GM19467 (cell line): ENCODE data around the gene SASH3.
"Not testable (repeated sequence)": the region's sequence is repeated elsewhere in the genome, so short reads cannot be mapped to it uniquely, and the experiment has no call there.

Source experiments
- ATAC-seq: cut with Tn5 transposase; IDR thresholded peaks from one replicate; pipeline ENCODE4 v1.9.1; 2021; ENCODE audit warnings: mild to moderate bottlenecking, moderate library complexity; ENCODE audit not compliant: unreplicated experiment

SASH3 gene

DNA sequence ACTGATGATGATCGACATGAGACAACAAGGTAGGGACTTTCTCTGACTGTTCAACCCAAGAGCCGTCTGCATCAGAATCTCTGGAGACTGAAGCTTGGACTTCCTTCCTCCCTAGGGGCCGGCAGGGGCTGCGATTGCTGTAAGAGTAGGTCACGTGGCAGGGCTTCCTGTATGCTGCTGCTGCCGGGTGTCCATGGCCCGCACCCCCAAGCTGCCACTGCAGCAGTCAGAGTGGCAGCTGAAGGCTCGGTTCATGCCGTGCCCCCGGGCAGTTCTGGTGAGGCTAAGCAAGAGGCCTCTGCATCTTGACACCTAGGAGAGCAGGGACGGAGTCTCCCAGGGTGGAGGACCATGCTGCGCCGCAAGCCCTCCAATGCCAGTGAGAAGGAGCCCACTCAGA lies at the start of gene SASH3:
Gene SASH3, plus strand, starts transcription at position 203 of the 400 bp plus-strand sequence. Its CDS starts 149 bp downstream, at position 352.
- peak; percentile 28 for ATAC-seq

GRCh38 chrX:129731228-129731627 lies 48.5 kb upstream of the SASH3 start:
- no peak for ATAC-seq

DNA sequence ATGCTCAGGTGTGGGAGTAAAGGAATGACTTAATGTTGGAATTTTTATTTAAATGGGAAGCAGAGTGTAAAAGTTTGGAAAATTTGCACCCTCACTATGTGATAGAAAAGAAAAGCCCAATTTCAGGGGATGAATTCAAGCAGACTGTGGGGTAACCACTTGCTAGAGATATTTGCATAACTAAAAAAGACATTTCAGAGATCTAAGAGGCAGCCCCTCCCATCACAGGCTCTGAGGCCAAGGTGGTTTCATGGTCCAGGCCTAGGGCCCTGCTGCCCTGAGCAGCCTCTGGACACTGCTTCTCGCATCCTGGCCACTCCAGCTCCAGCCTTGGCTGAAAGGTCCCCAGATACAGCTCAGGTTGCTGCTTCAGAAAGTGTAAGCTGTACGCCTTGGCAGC lies 46.9 kb upstream of the SASH3 start:
- no peak for ATAC-seq

GRCh38 chrX:129733335-129733734 lies 46.4 kb upstream of the SASH3 start:
- no peak for ATAC-seq

DNA sequence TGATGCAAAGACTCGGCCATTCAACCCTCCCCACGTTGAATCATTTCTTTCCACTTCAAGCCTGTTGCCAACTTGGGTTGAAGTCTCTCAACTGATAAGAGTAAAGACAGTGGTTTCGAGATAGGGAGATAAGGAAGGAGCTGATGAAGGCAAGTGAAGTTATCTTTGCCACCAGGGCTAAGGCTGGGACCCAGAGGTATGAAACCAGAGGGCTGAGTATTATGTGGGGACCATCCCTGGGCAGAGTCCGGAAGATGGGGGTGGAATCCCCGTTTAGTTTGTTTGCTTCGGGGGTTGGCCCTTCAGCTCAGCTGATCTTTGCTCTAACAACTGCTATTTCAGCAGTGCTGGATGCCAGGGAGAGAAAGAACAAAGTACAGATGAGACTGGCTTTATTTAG lies 43.3 kb upstream of the SASH3 start:
- ATAC-seq: no peak

DNA sequence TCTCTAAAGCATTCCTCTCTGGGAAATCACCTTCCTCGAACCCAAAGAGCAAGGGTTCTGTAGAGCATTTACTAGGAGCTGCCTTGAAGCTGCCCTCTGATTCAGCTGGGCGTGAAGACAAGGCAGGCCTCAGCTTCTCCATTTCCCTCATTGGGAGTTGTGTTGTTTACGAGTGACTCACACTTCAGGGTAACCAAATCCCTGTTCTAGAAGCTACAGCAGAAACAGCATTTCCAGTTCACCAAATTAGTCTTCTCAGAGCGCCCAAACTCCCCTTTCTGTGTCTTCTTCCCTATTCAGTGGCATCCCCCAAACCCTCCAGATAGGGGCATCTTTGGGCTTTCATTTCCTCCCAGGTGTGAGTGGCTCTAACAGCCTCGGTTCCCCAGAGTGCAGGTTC lies 41.8 kb upstream of the SASH3 start:
- no peak for ATAC-seq

DNA sequence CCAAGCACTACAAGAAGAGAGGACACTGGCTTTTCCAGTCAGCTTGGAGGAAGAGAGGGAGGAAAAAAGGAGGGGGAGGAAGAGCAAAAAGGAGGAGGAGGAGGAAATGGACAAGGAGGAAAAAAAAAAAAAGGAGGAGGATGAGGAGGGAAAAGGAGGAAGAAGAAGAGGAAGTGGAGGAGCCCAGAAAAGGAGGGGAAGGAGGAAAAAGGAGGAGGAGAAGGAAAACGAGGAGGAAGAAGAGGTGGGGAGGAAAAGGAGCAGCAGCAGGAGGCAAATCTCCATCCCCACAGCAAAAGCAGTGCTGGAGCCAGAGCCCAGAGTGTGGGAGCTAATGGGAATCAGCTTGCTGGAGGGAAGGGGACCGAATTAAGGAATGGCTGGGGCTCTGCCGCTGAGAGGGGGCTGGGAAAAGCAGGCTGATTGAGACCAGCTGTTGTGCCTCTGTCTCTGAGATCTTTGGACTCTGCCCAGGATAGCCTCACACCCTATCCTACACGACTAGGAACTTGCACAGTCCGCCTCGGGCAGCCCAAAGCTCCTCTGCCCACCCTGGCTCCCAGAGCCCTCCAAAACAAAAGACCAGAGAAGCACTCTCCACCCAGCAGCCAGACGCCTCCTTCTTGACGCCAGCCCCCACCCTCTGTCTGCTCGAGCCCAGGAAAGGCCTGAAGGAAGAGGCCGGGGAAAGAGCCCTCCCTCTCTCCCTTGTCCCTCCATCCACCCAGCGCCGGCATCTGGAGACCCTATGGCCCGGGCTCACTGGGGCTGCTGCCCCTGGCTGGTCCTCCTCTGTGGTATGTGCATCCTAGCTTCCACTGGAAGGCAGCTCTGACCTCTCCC lies 41.1 kb upstream of the SASH3 start, which contains the start of gene XPNPEP2:
Gene XPNPEP2, plus strand, starts transcription at position 514 of the 843 bp plus-strand sequence. Its CDS starts 235 bp downstream, at position 749.
- ATAC-seq: no peak

DNA sequence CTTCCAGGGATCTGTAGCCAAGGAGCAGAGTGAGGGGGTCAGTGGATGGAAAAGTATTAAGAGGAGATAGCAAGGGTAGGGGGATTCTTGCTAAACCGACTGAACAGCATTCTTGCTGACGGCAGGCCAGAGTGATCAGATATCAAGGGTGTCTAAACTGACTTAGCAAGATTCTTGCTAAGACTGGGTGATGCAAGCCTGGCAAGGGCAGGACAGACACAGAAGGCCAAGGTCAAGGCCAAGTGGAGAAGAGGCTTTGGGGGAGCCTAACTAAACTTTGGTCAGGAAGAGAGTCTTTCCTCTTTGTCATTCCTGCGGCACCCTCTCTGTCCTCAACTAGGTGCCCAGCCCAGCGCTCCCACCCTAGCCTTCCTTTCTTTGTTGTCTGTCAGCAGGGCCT lies 40.2 kb upstream of the SASH3 start:
- ATAC-seq: no peak

GRCh38 chrX:129741880-129742758 lies 37.6 kb upstream of the SASH3 start:
- no peak for ATAC-seq

GRCh38 chrX:129742759-129743152 lies 37.0 kb upstream of the SASH3 start:
- not testable (repeated sequence) for ATAC-seq

GRCh38 chrX:129743821-129744220 lies 35.9 kb upstream of the SASH3 start:
- no peak for ATAC-seq

- ATAC-seq: no peak
These were observed 34.9 kb upstream of the SASH3 start for GRCh38 chrX:129744861-129745321.

DNA sequence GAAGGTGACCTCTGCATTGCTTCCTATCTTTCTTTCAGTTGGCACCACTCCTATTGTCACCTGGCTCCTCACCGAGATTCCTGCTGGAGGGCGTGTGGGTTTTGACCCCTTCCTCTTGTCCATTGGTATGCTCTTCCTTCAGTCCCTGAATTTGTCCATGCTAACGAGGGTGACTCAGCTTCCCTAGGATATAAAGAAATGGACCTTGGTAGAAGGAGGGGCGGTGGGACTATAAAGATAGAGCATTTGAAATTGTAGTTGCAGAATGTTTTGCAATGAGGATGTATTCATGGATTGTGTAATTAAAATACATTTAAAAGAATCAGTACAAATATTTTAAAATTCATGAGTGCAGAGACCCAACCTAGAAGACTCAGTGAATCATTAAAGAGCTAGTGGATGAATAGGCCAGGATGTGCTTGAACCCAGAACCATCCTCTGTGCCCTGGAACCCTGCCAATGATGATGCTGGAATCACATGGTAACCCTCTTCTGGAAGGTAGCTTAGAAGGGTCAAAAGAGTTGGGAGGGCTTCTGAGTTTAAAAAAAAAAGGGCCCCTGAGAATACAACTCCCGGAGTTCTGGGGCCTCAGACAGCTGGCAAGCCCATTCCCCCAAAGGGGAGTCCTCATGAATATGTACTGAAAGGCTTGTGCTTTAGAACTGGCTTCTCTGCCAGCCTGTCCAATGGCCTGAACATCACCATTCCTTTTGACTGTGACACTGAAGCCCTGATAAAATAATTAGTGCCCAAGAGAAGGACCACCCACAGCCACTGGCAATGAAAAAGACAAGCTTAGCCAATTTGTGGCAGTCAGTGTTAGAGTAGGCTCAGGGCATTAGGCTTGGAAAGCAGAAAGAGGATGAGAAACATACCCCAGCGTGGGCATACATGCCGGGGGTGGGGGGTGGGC lies 32.9 kb upstream of the SASH3 start:
- no peak for ATAC-seq

DNA sequence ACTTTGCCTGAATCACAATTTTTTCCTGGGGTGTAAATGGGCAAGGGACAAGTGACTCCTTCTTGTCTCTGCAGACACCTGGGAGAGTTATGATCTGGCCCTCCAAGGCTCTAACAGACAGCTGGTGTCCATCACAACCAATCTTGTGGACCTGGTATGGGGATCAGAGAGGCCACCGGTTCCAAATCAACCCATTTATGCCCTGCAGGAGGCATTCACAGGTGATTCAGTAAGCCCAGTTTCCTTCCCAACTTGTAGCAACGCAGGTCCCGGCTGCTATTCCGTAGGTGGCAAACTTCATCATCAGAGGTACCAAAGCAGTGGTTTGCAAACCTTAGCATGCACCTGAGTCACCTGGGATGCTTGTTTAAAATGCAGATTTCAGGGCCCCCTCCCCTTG lies 32.2 kb upstream of the SASH3 start:
- no peak for ATAC-seq

GRCh38 chrX:129748305-129748704 lies 31.4 kb upstream of the SASH3 start:
- no peak for ATAC-seq

- no peak for ATAC-seq
These were observed 30.7 kb upstream of the SASH3 start for GRCh38 chrX:129749069-129749468.

DNA sequence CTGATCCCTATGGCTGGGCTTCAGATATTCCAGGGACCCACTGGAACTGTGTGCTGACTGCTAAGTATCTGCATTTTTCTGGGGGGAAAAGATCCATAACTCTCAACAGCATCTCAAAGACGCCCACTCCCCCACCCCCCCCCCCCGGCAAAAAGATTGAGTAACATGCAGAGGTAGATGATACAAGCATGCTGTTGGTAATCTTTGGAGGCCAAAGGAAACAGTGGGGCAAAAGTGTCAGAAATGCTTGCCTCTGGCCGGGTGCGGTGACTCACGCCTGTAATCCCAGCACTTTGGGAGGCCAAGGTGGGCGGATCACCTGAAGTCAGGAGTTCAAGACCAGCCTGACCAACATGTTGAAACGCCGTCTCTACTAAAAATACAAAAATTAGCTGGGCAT lies 28.8 kb upstream of the SASH3 start:
- no peak for ATAC-seq

DNA sequence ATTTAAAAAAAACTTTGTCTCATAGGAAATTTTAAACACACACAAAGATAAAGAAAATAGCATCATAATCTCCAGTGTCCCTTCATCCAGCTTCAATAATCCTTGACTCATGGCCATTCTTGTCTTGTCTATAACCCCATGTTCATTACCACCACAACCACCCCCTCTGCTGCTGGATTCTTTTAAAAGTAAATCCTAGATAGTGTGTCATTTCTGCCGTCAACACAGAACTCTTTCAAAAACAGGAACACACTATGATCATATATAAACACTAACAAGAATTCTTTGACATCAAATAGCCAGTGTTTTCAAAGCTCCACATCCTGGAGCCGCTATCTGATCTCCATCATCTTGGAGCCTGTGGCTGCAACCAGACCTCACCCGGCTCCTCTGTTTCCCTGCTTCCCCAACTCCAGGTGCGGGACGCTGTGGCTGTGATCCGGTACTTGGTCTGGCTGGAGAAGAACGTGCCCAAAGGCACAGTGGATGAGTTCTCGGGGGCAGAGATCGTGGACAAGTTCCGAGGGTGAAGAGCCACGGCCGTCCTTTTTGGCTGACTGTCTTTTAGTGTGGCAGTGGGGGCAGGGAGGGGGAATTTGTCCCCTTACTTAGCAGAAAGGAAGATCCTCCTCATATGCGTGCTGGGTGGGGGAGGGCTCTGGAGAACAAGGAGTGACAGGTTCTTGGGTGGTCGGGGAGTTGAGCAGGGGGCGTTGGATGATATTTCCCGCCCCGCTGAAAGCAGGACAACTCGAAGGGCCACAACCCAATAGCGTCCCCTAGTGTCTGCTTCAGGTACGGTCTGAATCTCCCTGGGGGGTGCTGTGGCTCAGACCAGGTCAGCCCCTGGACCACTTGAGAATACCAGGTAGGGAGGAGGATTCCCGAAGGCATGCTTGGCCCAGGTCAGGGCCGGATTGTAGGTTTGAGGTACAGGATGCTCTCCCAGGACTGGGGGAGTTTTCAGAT lies 25.4 kb upstream of the SASH3 start:
- ATAC-seq: no peak
